ENCODE data around the gene BCL7B. TPM values are rescaled to one million over a fixed set of nuclear protein-coding genes. Genes with fewer than 3 reads are reported as not detected.

BCL7B gene
- total RNA-seq, 2 donors from 2014 or later, result 44.4 to 90.0 TPM

DNA sequence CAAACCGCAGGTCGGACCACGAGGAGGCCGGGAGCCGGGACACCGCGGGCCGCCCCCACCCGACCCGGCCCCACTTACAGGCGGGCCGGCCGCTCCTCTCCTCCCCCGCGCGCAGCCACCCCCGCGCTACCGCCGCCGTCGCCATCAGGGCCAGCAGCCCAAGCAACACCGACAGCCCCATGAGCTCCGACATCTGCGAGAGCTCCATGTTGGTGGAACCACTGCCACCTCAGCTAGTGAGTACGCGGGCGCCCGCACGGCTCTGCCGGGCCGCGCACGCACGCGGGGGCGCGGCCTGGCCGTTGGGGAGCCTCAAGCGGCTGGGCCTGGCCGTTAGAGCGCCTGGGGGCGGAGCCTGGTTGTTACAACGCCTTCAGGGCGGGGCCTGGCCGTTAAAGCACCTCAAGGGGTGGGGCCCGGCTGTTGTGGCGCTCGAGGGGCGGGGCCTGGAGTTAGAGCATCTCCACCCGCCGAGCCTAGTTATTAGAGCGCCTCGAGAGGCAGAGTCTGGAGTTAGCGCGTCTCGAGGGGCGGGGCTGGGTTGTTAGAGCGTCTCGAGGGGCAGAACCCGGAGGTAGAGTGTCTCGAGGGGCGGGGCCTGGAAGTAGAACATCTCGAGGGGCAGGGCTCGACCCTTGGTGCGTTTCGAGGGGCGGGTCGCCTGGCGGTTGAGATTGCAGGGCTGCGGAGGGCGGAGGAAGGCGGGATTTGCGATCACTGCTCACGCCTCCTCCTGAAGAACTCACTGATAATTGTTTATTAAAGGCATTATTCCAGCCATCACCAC is 21.0 kb upstream of the BCL7B start, which contains the start of gene TBL2:
TBL2 (minus strand) TSS at position 238 of the 787 bp plus-strand sequence; CDS start at position 208, 30 bp downstream.
- peak within 1 kb of the TSS; percentile 67 to 80 for H3K4me3 ChIP-seq
- peaks cover 4 to 5% of the 10 kb centered on the region in 2 donors for H3K36me3 ChIP-seq (replicated peaks in 1 of 2; ENCODE audit: insufficient read depth in 1 of 2, low read depth in 2 of 2)
- no peaks in the 10 kb centered on the region for H3K9me3 ChIP-seq
- H3K27me3 ChIP-seq, result no peaks in the 10 kb centered on the region
- TF ChIP-seq, protein P1, sequence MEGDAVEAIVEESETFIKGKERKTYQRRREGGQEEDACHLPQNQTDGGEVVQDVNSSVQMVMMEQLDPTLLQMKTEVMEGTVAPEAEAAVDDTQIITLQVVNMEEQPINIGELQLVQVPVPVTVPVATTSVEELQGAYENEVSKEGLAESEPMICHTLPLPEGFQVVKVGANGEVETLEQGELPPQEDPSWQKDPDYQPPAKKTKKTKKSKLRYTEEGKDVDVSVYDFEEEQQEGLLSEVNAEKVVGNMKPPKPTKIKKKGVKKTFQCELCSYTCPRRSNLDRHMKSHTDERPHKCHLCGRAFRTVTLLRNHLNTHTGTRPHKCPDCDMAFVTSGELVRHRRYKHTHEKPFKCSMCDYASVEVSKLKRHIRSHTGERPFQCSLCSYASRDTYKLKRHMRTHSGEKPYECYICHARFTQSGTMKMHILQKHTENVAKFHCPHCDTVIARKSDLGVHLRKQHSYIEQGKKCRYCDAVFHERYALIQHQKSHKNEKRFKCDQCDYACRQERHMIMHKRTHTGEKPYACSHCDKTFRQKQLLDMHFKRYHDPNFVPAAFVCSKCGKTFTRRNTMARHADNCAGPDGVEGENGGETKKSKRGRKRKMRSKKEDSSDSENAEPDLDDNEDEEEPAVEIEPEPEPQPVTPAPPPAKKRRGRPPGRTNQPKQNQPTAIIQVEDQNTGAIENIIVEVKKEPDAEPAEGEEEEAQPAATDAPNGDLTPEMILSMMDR (IDR thresholded peaks at IDR 0.05), result peak in 2 of 7 experiments; percentile 8 to 13
- TF ChIP-seq POLR2A (IDR thresholded peaks at IDR 0.05), result peak; percentile 87 to 94 (median 90)
- peak; percentile 99 to 100 (median 100) for DNase-seq
- peak; percentile 97 for ATAC-seq
- intact Hi-C loops (cut with DNase I), result no loop called here
- H3K27ac ChIP-seq, result peak within 1 kb of the TSS; percentile 77 to 93 (median 88)
- peaks cover 25% of the 10 kb centered on the region for H3K4me1 ChIP-seq
- WGBS, 2 donors, result 1% methylated on average over 16 to 70 of the region's 75 CpGs

DNA sequence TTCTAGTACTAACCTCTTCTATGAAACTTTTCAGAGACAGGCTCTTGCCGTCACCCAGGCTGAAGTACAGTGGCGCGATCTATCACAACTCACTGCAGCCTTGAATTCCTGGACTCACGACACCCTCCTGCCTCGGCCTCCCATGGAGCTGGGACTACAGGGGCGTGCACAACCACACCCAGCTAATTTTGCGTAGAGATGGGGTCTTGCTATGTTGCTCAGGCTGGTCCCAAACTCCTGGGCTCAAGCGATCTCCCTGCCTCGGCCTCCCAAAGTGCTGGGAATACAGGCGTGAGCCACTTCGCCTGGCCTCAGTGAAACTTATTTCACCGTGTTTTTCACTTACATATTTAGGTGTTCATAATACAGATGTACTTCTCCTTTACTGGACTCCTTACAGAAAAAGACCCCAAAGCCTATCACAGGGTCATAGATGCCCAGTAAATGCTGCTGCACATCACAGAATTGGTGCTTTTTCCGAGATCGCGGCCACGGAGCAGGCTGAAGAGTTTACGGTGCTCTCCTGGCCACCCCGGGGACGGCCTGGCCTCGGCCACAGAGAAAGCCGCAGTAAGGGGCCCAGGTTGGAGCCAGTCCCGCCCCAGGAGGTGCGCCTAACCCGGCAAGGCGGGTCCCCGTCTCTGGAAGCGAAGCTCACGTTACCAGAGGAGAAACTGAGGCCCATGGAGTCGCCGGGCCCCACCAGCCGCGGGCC is 20.3 kb upstream of the BCL7B start:
- H3K27ac ChIP-seq, result peak overlapping the region; percentile 77 to 93 (median 88)
- no peak for TF ChIP-seq POLR2A (IDR thresholded peaks at IDR 0.05)
- TF ChIP-seq, protein P1 (IDR thresholded peaks at IDR 0.05), result no peak
- no peaks in the 10 kb centered on the region for H3K9me3 ChIP-seq
- H3K4me1 ChIP-seq, result peaks cover 25% of the 10 kb centered on the region
- intact Hi-C loops (cut with DNase I), result no loop called here
- H3K36me3 ChIP-seq (replicated peaks in 1 of 2; ENCODE audit: insufficient read depth in 1 of 2, low read depth in 2 of 2), result peaks cover 10 to 12% of the 10 kb centered on the region in 2 donors
- H3K4me3 ChIP-seq, result peak overlapping the region; percentile 67 to 80
- 6 to 8% methylated on average over 5 to 27 of the region's 32 CpGs for WGBS, 2 donors
- peak in 1 of 4 donors; percentile 31 for DNase-seq
- no peaks in the 10 kb centered on the region for H3K27me3 ChIP-seq
- ATAC-seq, result peak; percentile 13

DNA sequence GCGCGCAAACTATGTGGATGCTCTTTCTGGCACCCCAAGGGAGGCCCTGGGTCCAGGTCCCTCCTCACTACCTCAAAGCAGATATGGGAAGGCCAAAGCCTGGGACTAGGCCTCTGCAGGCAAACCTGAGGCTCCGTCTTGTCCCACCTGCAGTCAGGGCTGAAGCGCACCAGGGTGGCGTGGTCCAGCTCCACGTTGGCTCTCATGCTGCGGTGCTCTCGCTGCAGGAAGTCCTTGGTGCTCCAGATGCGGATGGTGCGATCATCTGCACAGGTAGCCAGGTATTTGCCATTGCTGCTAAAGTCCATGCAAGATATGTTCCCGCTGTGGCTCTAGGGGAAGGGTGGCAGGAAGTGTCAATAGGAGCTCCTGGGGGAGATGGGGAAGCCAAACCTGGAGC is 16.3 kb upstream of the BCL7B start:
- Histone ChIP-seq H3K36me3 (replicated peaks in 1 of 2; ENCODE audit: insufficient read depth in 1 of 2, low read depth in 2 of 2) (peaks cover 26 to 40% of the 10 kb centered on the region in 2 donors), H3K27ac (no peak overlapping the region), H3K9me3 (no peaks in the 10 kb centered on the region), H3K4me3 (no peak overlapping the region), H3K27me3 (no peaks in the 10 kb centered on the region), H3K4me1 (peaks cover 20% of the 10 kb centered on the region)
- TF ChIP-seq POLR2A (IDR thresholded peaks at IDR 0.05), result no peak
- TF ChIP-seq, protein P1 (IDR thresholded peaks at IDR 0.05), result no peak
- intact Hi-C loops (cut with DNase I), result no loop called here
- ATAC-seq (no peak), DNase-seq (no peak)
- WGBS, 2 donors, result 94 to 98% methylated on average over 10 of the region's 11 CpGs

GRCh38 chr7:73573276-73573675 is 15.8 kb upstream of the BCL7B start:
- Histone ChIP-seq H3K27ac (no peak overlapping the region), H3K9me3 (no peaks in the 10 kb centered on the region), H3K27me3 (no peaks in the 10 kb centered on the region), H3K36me3 (replicated peaks in 1 of 2; ENCODE audit: insufficient read depth in 1 of 2, low read depth in 2 of 2) (peaks cover 26 to 40% of the 10 kb centered on the region in 2 donors), H3K4me1 (peaks cover 18% of the 10 kb centered on the region), H3K4me3 (no peak overlapping the region)
- ATAC-seq, result no peak
- no peak for DNase-seq
- 95% methylated on average over 9 of the region's 9 CpGs; no CpG with 5 or more reads in 1 of the 2 donors for WGBS, 2 donors
- TF ChIP-seq, protein P1 (IDR thresholded peaks at IDR 0.05), result no peak
- no peak for TF ChIP-seq POLR2A (IDR thresholded peaks at IDR 0.05)
- intact Hi-C loops (cut with DNase I), result no loop called here
